HG03097 (cell line): ENCODE measurements around the gene SPIB.
A peak's percentile ranks its signal among the peaks of the same experiment; 100 is the strongest.
"Not testable (repeated sequence)": the region's sequence is repeated elsewhere in the genome, so short reads cannot be mapped to it uniquely, and the experiment has no call there.

Source experiments
- ATAC-seq: cut with Tn5 transposase; IDR thresholded peaks from one replicate; pipeline ENCODE4 v1.9.1; 2021; ENCODE audit not compliant: unreplicated experiment, low FRiP score

Gene SPIB

DNA sequence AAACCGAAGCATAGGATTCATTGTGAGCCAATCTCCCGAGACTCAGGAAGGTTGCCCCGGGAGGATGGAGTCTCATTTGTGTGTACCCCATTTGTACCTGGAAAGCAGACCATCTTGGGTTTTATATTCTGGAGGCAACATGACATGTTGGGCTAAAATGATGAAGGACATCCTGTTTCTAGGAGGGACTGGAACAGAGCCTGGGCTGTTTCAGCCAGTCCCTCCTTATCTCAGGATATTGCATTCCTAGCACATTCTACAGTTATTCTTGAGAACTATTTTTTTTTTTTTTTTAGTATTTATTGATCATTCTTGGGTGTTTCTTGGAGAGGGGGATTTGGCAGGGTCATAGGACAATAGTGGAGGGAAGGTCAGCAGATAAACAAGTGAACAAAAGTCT lies 28.4 kb upstream of the SPIB start:
- not testable (repeated sequence) for ATAC-seq

DNA sequence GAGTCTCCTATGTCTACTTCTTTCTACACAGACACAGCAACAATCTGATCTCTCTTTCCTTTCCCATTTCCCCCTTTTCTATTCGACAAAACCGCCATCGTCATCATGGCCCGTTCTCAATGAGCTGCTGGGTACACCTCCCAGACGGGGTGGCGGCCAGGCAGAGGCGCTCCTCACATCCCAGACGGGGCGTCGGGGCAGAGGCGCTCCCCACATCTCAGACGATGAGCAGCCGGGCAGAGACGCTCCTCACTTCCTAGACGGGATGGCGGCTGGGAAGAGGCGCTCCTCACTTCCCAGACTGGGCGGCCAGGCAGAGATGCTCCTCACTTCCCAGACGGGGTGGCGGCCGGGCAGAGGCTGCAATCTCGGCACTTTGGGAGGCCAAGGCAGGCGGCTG lies 27.8 kb upstream of the SPIB start:
- ATAC-seq, result not testable (repeated sequence)

DNA sequence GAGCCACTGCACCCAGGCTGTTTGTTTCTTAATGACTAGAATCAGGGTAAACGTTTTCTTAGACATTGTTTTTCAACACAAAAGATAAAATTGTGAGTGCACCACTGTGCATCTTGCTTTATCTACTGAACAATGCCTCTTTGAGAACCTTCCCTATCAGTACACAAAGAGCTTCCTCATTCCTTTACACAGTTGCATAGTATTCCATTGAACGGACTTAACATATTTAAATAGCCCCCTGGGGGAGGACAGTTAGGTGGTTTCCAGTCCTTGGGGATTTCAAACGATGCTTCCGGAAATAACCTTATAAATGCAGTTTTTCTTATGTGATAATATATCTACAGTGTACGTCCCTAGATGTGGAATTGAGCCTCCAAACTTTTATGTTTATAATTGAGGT lies 26.0 kb upstream of the SPIB start:
- ATAC-seq, result no peak

DNA sequence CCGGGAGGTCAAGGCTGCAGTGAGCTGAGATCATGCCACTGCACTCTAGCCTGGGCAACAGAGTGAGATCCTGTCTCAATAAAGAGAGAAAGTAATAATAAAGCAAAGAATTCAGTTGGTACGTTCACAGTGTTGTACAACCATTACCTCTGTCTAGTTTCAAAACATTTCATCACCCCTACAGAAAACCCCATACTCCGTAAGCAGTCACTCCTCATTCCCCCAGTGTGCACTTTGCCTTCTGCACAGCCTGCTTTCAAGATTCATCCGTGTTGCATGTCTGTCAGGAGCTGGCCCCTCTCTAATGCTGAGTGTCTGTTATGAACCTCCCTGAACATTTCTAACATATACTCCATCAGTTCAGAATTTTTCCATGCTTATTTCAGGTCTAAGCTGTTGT lies 25.1 kb upstream of the SPIB start:
- no peak for ATAC-seq

DNA sequence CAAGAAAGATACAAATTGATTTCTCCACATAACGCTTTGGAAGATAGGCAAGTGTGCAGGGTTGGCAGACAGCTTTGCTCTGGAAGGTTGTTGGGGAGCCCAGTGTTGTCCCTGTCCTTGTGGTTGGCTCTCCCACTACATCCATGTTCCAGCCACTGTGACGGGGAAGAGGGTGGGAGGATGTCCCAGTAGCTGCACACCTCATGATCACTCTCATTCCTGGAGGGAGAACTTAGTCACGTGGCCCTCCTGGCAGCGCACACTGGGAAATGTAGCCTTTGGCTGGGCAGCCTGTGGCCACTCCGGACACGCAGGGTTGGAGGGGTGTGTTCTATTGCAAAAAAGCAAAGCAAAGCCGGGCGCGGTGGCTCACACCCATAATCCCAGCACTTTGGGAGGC lies 24.7 kb upstream of the SPIB start:
- no peak for ATAC-seq

DNA sequence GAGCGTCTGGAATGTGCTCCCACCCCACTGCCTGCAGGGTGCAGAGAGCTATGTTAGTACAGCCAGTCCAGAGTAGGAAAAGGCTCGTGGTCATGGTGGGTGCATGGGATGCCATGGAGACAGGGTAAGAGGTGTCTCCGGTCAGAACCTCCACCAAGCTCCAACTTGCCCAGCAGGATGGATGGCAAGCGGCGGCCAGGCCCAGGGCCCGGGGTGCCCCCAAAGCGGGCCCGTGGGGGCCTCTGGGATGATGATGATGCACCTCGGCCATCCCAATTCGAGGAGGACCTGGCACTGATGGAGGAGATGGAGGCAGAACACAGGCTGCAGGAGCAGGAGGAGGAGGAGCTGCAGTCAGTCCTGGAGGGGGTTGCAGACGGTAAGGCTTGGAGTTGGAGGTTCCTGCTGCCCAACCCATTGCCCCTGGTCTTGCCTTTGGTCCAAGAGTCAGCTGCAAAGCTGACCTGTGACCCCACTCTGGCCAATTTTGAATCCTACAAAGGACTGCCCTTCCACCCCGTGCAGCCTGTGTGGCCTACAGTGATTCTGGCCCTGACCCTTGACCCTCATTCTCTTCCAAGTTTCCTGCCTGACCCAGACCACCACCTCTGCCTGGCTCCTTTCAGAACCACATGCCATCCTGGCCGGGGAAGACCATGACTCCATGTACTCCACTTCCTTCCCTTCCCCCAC lies 19.9 kb upstream of the SPIB start:
- no peak for ATAC-seq

DNA sequence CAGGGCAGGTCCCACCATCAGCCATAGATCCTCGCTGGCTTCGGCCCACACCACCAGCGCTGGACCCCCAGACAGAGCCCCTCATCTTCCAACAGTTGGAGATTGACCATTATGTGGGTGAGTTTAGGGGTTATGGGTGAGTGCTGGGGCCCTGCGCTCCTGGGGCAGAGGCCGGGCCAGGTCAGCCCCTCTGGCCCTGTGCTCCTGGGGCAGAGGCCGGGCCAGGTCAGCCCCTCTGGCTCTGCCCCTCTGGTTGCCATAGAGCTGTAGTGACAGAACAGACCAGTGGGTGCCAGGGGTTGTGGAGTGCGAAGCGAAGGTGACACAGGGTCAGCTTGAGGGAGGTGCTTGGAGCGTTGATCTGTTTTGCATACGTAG lies 19.4 kb upstream of the SPIB start:
- ATAC-seq, result no peak

DNA sequence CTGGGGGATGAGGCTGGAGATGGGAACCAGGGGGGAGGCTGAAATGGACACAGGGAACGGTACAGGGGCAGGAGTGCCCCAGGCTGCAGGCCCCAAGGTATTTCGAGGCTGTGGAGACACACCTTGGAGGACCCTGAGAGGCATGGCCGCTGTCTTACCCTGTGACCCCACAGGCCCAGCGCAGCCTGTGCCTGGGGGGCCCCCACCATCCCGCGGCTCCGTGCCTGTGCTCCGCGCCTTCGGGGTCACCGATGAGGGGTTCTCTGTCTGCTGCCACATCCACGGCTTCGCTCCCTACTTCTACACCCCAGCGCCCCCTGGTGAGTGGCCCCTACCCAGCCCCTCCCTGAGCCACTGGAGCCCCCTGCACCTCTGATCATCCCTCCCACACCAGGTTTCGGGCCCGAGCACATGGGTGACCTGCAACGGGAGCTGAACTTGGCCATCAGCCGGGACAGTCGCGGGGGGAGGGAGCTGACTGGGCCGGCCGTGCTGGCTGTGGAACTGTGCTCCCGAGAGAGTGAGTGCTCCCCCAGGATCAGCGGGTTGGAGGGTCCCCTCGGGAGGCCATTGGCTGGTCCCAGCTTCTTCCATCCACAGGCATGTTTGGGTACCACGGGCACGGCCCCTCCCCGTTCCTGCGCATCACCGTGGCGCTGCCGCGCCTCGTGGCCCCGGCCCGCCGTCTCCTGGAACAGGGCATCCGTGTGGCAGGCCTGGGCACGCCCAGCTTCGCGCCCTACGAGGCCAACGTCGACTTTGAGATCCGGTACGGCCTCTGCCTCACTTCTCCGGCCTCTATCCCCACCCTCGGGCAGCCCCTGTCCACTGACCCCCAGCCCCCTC lies 16.9 kb upstream of the SPIB start:
- no peak for ATAC-seq

DNA sequence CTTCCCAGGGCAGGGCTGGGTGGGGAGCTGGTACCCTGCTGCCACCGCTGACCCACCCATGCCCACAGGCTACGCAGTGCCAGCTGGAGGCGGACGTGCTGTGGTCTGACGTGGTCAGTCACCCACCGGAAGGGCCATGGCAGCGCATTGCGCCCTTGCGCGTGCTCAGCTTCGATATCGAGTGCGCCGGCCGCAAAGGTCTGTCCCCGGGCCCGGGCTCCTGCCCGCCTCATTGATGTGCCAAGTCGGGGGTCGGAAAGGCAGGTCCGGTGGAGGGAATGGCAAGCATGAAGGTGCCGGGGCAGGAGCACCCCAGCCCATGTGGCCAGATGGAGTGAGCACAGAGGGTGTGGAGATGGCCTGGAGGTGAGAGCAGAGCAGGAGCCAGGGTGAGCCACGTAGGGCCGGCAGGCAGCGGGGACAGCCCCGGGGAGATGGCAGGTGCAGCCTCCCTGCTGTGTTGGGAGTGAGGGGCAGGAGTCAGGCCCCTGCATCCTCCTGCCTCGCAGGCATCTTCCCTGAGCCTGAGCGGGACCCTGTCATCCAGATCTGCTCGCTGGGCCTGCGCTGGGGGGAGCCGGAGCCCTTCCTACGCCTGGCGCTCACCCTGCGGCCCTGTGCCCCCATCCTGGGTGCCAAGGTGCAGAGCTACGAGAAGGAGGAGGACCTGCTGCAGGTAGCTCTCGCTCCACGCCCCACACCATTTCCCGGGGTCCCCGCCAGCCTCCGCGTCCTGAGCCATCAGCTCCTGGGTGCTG lies 16.0 kb upstream of the SPIB start:
- ATAC-seq, result no peak

DNA sequence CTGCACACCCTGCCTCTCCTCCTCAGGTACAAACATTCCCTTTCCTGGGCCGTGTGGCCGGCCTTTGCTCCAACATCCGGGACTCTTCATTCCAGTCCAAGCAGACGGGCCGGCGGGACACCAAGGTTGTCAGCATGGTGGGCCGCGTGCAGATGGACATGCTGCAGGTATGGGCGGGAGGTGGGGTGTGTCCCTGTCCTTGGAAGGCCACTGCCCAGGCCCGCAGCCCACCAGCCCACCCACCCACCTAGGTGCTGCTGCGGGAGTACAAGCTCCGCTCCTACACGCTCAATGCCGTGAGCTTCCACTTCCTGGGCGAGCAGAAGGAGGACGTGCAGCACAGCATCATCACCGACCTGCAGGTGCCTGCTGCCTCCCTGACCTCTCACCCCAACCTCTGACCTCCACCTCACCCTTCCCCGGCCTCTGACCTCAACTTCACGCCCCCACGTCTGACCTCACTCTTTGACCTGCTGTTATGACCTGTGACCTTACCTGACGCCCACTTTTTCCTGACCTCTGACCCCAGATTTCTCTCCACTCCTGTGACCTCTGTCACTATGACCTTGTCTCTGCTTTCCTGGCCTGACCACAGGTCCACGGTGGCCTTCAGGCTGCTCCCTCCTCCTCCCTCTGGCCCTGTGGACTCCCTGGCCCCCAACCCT lies 12.4 kb upstream of the SPIB start:
- no peak for ATAC-seq

DNA sequence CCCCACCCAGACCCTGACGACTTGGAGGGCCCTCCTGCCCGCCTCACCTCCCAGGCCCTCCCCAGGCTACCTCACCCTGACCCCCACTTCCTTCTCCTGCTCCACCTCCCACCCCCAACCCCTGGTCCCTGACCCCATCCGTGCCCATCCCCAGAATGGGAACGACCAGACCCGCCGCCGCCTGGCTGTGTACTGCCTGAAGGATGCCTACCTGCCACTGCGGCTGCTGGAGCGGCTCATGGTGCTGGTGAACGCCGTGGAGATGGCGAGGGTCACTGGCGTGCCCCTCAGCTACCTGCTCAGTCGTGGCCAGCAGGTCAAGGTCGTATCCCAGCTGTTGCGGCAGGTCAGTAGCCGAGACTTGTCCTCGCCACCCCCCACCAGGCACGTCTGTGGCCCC lies 11.9 kb upstream of the SPIB start:
- no peak for ATAC-seq

DNA sequence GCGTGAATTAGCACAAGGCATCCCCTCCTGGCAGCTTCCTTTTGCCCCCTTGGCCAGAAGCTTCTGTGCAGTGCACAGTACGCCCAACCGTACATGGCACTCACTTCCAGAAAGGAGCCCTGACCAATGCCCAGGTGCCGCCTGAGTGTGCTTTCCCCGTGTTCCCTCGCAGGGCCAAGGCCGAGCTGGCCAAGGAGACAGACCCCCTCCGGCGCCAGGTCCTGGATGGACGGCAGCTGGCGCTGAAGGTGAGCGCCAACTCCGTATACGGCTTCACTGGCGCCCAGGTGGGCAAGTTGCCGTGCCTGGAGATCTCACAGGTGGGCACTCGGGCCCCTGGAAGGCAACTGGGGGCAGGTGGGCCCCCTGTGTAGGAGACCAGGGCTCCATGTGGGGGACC lies 9.4 kb upstream of the SPIB start:
- ATAC-seq, result no peak

DNA sequence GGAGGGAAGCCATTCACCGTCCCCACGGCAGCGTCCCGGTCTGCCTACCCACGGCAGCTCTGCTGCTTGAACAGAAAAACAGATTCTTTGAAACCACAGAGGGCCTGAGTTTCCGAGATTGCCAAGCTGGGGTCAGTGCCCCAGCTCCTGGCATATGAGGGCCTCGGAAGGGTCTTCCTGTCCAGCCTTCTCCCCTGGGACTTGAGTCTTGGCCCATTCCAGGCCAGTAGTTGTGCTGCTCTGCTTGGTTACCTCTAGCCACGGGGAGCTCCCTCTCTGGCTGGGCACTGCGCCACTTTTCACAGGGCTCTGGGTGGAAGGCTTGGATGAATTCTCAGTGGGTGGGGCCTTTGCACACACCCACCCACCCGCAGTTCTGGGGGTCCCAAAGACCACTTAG lies 8.6 kb upstream of the SPIB start:
- no peak for ATAC-seq

DNA sequence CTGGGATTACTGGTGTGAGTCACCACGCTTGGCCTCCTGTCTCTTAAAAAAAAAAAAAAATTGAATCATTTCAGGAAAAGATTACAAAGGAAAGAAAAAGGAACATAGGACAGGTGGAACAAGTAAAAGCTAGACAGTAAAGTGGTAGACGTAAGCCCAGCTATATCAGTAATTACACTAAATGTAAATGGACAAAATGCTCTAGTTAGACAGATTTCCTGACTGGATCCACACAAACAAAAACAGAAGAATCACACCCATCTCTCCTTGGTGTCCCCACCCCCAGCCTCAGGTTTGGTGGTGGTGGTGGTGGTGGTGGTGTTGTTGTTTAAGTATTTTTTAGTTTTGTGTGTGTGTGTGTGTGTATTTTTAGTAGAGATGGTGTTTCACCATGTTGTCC lies 6.3 kb upstream of the SPIB start:
- no peak for ATAC-seq

DNA sequence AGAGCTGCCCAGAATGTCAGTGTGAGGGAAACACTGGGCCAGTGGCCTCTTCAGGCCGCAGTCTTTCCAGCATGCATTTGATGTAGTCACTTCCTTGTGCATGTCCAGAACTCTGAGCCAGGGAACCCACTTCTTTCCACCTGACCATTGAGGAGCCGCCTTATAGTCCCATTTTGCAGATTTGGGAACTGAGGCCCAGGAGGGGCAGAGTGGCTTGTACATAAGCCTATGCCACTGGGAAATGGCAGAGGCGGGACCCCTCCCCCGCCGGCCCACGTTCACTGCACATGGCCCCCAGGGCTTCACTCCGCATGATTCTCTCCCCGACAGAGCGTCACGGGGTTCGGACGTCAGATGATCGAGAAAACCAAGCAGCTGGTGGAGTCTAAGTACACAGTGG lies 5.6 kb upstream of the SPIB start:
- ATAC-seq, result no peak

DNA sequence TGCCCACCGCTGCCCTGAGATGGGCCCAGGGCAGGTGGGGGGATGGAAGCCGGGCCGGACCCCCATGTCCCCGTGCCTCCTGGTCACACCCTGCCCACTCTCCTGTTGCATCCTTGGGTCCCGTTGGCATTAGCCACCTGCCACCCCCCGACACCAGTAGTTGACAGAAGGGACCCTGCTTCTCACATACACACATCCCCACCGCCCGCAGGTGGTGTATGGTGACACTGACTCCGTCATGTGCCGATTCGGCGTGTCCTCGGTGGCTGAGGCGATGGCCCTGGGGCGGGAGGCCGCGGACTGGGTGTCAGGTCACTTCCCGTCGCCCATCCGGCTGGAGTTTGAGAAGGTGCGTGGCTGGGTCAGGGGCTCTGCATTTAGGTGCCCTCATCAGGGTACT lies 5.2 kb upstream of the SPIB start:
- ATAC-seq, result no peak

DNA sequence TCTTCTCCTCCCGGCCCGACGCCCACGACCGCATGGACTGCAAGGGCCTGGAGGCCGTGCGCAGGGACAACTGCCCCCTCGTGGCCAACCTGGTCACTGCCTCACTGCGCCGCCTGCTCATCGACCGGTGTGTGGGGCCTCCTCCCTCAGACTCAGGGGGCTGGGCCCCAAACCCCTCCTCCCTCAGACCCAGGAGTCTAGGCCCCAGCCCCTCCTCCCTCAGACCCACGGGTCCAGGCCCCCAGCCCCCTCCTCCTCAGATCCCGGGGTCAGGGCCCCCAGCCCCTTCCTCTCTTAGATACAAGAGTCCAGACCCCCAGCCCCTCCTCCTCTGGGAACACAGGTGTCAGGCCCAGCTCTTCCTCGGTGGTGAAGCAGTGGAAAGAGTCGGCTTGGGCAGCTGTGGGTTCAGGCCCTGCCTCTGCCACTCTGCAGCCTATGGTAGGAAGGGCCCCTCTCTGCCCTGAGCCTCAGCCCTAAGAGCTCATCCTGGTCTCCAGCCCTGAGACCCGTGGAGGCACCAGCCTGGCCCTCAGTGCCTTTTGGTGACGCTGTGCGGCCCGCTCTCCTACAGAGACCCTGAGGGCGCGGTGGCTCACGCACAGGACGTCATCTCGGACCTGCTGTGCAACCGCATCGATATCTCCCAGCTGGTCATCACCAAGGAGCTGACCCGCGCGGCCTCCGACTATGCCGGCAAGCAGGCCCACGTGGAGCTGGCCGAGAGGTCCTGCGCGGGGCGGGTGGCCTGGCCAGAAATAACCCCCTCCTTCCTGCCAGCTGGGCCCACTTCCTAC lies 3.7 kb upstream of the SPIB start:
- ATAC-seq, result no peak

DNA sequence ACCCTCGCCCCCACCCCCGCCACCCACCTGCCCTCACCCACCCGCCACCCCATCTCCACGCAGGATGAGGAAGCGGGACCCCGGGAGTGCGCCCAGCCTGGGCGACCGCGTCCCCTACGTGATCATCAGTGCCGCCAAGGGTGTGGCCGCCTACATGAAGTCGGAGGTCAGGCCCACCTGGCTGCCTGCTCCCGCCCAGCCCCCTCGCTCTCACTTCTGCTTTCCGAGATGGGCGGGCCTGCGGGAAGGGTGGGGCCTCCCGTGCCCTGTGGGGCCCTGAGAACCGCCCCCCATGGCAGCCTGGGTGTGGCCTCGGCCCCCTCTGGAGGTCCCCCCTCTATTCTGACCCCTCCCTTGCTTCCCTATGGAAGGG lies 3.1 kb upstream of the SPIB start:
- peak; percentile 47 for ATAC-seq

DNA sequence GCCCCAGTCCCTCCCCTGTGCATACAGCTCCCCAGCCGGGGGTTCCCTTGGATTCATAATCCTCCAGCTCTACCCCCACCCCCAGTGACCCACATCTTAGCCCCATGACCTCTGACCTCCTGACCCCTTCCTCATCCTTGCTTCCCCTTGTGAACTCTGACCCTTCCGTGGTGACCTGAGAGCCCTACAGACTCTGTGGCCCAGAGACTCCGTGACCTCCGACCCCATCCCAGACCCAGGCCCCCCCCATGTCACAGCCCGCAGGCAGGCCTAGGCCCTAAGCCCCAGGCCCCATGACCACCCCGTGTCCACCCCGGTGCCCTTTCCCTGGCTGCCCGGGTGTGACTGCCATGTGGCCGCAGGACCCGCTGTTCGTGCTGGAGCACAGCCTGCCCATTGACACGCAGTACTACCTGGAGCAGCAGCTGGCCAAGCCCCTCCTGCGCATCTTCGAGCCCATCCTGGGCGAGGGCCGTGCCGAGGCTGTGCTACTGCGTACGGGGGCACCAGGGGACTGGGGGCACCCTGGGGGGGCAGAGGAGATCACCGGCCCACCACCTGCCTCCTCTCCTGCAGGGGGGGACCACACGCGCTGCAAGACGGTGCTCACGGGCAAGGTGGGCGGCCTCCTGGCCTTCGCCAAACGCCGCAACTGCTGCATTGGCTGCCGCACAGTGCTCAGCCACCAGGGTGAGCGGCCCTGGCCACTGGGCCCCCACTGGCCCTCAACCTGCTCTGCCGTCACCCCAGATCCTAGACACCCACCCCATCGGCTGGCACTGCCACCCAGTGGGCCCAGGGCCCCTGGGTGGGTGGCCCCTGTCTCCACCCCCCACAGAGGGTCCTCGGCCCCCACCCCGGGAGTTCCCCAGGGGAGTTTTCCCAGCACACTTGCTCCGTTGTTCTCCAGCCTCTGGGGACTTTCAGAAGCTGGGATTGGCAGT lies 2.4 kb upstream of the SPIB start:
- no peak for ATAC-seq
